ENCODE results near the gene MSRB1.

DNA sequence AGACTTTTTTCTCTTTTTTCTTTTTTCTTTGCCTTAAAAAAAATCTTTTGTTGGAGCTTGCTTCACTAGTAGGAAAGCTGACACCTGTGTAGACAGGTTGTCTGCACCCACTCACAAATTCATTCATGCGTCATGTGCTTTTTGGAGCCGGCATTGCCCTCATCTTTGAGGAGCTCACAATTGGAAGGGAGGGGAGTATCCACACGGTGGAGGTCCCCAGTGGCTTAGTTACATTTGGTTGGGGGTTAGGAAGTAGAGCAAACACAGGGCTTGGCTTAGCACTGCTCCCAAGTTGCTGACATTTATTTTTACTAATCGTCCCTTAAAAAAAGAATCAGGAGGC lies 52.3 kb downstream of the MSRB1 start:
- TF ChIP-seq, protein P1, sequence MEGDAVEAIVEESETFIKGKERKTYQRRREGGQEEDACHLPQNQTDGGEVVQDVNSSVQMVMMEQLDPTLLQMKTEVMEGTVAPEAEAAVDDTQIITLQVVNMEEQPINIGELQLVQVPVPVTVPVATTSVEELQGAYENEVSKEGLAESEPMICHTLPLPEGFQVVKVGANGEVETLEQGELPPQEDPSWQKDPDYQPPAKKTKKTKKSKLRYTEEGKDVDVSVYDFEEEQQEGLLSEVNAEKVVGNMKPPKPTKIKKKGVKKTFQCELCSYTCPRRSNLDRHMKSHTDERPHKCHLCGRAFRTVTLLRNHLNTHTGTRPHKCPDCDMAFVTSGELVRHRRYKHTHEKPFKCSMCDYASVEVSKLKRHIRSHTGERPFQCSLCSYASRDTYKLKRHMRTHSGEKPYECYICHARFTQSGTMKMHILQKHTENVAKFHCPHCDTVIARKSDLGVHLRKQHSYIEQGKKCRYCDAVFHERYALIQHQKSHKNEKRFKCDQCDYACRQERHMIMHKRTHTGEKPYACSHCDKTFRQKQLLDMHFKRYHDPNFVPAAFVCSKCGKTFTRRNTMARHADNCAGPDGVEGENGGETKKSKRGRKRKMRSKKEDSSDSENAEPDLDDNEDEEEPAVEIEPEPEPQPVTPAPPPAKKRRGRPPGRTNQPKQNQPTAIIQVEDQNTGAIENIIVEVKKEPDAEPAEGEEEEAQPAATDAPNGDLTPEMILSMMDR (IDR thresholded peaks at IDR 0.05; ENCODE audit: borderline replicate concordance, extremely low read depth, low read length, poor library complexity, severe bottlenecking): no peak
- TF ChIP-seq EZH2 (IDR thresholded peaks at IDR 0.05; ENCODE audit: borderline replicate concordance, low read depth, low read length, severe bottlenecking): no peak
